Measurements from ENCODE around the gene SESN1.

SESN1 gene

DNA sequence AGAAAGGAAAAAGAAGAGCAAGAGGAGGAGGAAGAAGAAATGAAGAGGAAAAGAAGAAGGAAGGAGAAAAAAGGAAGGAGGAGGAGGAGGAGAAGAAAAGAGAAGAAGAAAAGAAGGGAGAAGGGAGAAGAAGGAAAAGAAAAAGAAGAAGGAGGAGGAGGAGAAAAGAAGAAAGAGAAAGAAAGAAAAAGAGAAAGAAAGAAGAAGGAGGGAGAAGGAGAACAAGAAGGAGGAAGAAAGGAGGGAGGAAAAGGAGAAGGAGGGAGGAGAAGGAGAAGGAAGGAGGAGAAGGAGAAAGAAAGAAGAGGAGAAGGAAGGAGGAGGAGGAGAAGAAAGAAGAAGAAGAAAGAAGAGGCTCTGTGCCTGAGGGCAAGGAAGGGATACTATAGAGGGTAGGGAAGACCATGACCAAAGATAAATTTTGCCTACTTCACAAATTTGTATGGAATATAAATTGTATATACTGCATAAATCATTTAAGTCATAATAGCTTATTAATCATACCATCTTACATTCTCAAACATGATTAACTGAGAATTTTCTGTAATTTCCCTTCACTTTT lies 55.7 kb downstream of the SESN1 start:
- TF ChIP-seq CTCF (IDR thresholded peaks at IDR 0.05), result no peak

GRCh38 chr6:109036574-109037294 lies 57.9 kb downstream of the SESN1 start:
- TF ChIP-seq CTCF (IDR thresholded peaks at IDR 0.05), result no peak

DNA sequence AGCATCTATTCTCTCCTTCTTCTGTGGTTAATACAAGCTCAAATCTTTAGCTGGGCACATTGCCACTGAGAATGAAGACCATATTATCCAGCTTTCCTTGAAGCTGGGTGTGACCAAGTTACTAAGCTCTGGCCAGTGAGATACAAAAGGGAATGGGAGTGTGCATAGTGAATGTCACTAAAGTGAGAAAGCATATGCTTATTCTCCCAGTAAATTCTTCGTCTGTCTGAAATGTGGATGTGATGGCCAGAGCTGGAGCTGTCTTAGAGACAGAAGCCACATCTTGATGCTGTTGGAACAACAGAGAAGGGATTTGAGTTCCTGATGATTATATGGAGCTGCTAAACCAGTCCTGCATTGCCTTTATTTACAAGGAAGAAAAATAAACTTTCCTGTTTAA lies 60.1 kb downstream of the SESN1 start:
- TF ChIP-seq CTCF (IDR thresholded peaks at IDR 0.05), result no peak

DNA sequence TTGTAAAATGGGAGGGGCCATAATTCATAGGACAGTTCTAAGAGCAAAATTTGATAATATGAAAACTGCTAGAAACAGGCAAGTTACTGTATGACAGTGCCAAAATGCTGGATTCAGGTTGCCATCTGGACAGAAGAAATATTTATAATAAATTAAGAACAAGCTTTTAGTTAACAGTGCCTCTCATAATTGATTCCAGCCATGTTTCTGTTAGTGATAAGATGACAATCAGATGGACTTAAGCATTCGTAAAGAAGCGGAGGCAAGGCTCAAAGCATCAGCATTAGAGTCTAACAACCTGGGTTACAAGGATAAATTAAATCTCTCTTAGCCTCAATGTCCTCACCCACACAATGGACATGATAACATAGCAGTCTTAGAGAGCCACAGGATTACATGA lies 61.0 kb downstream of the SESN1 start:
- no peak for TF ChIP-seq CTCF (IDR thresholded peaks at IDR 0.05)

DNA sequence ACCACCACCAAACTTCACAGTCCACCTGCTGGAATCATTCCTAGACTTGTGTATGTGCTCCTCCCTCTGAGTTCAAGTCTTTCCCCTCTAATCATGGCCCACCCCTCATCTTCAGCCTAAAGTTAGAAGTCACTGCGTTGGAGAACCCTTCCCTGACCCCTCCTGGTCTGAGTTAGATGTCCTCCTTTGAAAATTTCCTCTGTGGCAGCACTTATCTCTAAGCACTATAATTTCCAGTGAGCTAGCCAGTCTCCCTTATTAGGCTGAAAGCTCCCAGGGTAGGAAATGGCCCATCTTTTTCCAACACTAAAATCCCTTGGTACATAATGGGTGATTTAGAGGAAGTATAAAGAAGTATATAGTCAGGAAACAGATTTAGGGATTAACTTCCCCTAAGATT lies 63.2 kb downstream of the SESN1 start:
- TF ChIP-seq CTCF (IDR thresholded peaks at IDR 0.05), result no peak

- TF ChIP-seq CTCF (IDR thresholded peaks at IDR 0.05), result no peak
These were observed 65.3 kb downstream of the SESN1 start for GRCh38 chr6:109029313-109029712.

DNA sequence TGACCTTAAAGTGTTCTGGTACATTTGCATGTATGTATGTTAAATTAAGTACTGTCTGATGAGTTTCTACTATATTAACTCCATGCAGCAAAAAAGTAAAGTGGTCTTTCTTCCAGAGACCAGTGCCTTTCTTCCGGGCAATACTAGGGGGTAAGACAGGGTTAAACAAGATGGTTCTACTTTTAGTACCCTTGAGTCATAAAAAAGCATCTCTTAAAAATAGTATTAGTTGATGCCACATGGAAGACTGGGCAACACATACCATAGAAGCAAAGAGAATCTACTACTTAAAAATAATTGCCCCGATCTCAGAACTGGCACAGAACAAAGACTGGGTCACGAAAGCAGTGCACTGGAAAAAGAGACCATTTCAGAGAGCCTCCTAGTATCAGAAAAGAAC lies 66.2 kb downstream of the SESN1 start:
- TF ChIP-seq CTCF (IDR thresholded peaks at IDR 0.05), result no peak
